Heart right ventricle (tissue), 16 donors: ENCODE data around the gene SLFN12. TPM values are rescaled to one million over a fixed set of nuclear protein-coding genes. Genes with fewer than 3 reads are reported as not detected.
"Not testable (repeated sequence)": the region's sequence is repeated elsewhere in the genome, so short reads cannot be mapped to it uniquely, and the experiment has no call there.

Source experiments
- ATAC-seq, 8 donors: fragments of 200-7000 bp; cut with Tn5 transposase; one replicate each; pipeline ENCODE4 v1.9.1; 2020; ENCODE audit warnings: mild to moderate bottlenecking in 8 of 8, moderate library complexity in 8 of 8, moderate number of reproducible peaks in 1 of 8
- DNase-seq, 2 donors: peaks; one replicate each; pipeline ENCODE4 v3.0.0-alpha.2; 2020
- H3K27ac ChIP-seq, 10 donors: fragments of 200-600 bp; sonication (generic) in 2 of 10; one replicate each; pipeline versions ENCODE4 v1.5.0 to v1.8.0; 2020 to 2022; ENCODE audit warnings: mild to moderate bottlenecking in 3 of 10
- H3K27me3 ChIP-seq, 7 donors: fragments of 200-600 bp; one replicate each; pipeline ENCODE4 v1.8.0; 2021 to 2022; ENCODE audit warnings: mild to moderate bottlenecking in 2 of 7
- H3K36me3 ChIP-seq, 9 donors: fragments of 200-600 bp; sonication (generic) in 1 of 9; one replicate each; pipeline versions ENCODE4 v1.5.0 to v1.8.0; 2020 to 2022; ENCODE audit warnings: mild to moderate bottlenecking in 2 of 9
- H3K4me1 ChIP-seq, 9 donors: fragments of 200-600 bp; sonication (generic) in 1 of 9; one replicate each; pipeline versions ENCODE4 v1.5.0 to v1.8.0; 2020 to 2022; ENCODE audit warnings: mild to moderate bottlenecking in 4 of 9
- H3K4me3 ChIP-seq, 10 donors: fragments of 200-600 bp; sonication (generic) in 2 of 10; one replicate each; pipeline versions ENCODE4 v1.5.0 to v1.8.0; 2020 to 2022; ENCODE audit warnings: mild to moderate bottlenecking in 7 of 10, moderate library complexity in 2 of 10
- H3K9me3 ChIP-seq, 11 donors: fragments of 200-600 bp in 10 of 11; sonication (generic) in 2 of 11; one replicate each; pipeline versions ENCODE4 v1.5.0 to v1.8.0; 2013 to 2022; ENCODE audit warnings: mild to moderate bottlenecking in 2 of 11, control low read depth in 1 of 11, moderate library complexity in 1 of 11
- WGBS, 2 donors: extraction: QIAGEN DNeasy Blood & Tissue Kit; methylation state at CpG; one replicate each; pipeline ENCODE4 v1.1.7; 2013; ENCODE audit warnings: inconsistent platforms in 1 of 2; 5-methylcytosine and 5-hydroxymethylcytosine counted together
- intact Hi-C, 10 donors: fragments of 100-400 bp; cut with DNase I; formaldehyde crosslinking; loops; one replicate each; pipeline versions ENCODE4 v1.11.1 to v1.14.2; 2022
- polyA plus RNA-seq, 2 donors: library from polyadenylated mRNA; stranded (reverse); fragments of 200-250 nt; gene quantifications; one replicate each; pipeline ENCODE4 v1.2.3, GENCODE V29; 2013
- total RNA-seq, 10 donors: library from RNA; stranded (reverse); fragmentation: NEBNext Ultra II Directional in 3 of 10; extraction: Animal tissue kit (Norgen Biotek cat#: 25700) in 3 of 10; gene quantifications; one replicate each; pipeline versions ENCODE4 v1.2.1 to v1.2.4, GENCODE V29; 2021 to 2023
- TF ChIP-seq, protein P1 (sequence below), 9 donors: fragments of 200-600 bp; sonication (generic) in 2 of 9; IDR thresholded peaks; one replicate each; pipeline versions ENCODE4 v1.5.0 to v1.8.0; 2021 to 2022; ENCODE audit warnings: antibody characterized with exemption in 9 of 9, mild to moderate bottlenecking in 5 of 9, moderate library complexity in 1 of 9
- donor health status: Arrhythmogenic right ventricular cardiomyopathy.
- donor health status: ischemic (EF 13 %, LVEDD 7.1; RV severe dilation, severe dysfunction).
- donor health status: healthy with polysubstance abuse.
- donor health status: DM: no; HTN: yes; CAD: no.
- donor health status: DM: no; HTN: no; CAD: no.
- donor health status: ischemic (EF 25% LVEDD 6.9; RV normal size, moderate dysfunction).
- donor health status: ischemic (EF 25% LVEDD 5.7; RV mildly dilated, moderate dysfunction).
- donor health status: healthy.
- donor health status: DM: yes; HTN: yes; CAD: no.
- donor health status: Ischemic cardiomyopathy.
- donor health status: ischemic (EF 35%, LVEDD 5.7; RV mildly dilated, moderate dysfunction).
- donor health status: nonischemic (EF 11% LVEDD 7.7; RV severe dilation, severe dysfunction).
- donor health status: DM: yes; HTN: yes; CAD: no.
- donor health status: PGD.
- donor health status: ischemic (EF 29% LVEDD 5.4; RV normal size, mild dysfunction).
- donor health status: nonischemic (EF 23%, LVEDD 6.1; RV moderate dilation, normal function).

Gene SLFN12
- total and polyA plus RNA-seq, 12 donors: 0.96 to 7.8 (median 3.8) TPM

DNA sequence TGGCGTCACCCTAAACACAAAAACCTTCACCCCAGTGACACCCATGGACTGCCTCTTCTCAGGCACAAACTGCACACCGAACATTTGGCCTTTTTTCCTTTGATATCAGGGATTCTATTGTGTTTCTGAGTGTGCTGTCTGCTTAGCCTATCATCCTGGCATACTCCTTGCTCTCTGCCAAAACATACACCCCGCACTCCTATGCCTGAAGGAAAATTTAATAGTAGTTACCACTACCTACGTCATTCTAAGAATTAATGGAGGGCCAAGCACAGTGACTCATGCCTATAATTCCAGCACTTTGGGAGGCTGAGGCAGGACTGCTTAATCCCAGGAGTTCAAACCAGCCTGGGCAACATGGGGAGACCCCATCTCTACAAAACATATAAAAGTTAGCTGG is 36.2 kb upstream of the SLFN12 start:
- WGBS, 2 donors: 80 to 82% methylated on average over 4 of the region's 4 CpGs
- intact Hi-C loops: no loop called here
- H3K27me3 ChIP-seq: peaks cover 0 to 18% (median 4%) of the 10 kb centered on the region in 7 donors
- ATAC-seq: no peak
- no peak overlapping the region for H3K4me3 ChIP-seq
- no peak for DNase-seq
- peaks cover 0 to 21% (median 0%) of the 10 kb centered on the region in 11 donors for H3K9me3 ChIP-seq
- H3K4me1 ChIP-seq: no peaks in the 10 kb centered on the region
- TF ChIP-seq, protein P1, sequence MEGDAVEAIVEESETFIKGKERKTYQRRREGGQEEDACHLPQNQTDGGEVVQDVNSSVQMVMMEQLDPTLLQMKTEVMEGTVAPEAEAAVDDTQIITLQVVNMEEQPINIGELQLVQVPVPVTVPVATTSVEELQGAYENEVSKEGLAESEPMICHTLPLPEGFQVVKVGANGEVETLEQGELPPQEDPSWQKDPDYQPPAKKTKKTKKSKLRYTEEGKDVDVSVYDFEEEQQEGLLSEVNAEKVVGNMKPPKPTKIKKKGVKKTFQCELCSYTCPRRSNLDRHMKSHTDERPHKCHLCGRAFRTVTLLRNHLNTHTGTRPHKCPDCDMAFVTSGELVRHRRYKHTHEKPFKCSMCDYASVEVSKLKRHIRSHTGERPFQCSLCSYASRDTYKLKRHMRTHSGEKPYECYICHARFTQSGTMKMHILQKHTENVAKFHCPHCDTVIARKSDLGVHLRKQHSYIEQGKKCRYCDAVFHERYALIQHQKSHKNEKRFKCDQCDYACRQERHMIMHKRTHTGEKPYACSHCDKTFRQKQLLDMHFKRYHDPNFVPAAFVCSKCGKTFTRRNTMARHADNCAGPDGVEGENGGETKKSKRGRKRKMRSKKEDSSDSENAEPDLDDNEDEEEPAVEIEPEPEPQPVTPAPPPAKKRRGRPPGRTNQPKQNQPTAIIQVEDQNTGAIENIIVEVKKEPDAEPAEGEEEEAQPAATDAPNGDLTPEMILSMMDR (IDR thresholded peaks at IDR 0.05): no peak
- H3K36me3 ChIP-seq: no peaks in the 10 kb centered on the region
- no peak overlapping the region for H3K27ac ChIP-seq

DNA sequence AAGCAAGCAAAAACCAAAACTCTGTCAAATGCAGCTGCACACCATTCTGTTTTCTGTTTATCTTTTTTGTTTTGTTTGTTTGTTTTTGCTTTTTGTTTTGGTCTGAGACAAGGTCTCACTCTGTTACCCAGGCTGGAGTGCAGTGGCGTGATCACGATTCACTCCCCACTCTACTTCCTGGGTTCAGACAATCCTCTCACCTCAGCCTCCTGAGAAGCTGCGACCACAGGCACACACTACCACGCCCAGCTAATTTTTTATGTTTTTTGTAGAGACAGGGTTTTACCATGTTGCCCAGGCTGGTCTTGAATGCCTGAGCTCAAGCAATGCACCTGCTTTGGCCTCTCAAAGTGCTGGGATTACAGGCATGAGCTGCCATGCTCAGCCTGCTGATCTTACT is 35.5 kb upstream of the SLFN12 start:
- Histone ChIP-seq H3K27me3 (peaks cover 0 to 25% (median 10%) of the 10 kb centered on the region in 7 donors), H3K9me3 (peaks cover 0 to 18% (median 0%) of the 10 kb centered on the region in 11 donors), H3K27ac (no peak overlapping the region), H3K36me3 (no peaks in the 10 kb centered on the region), H3K4me3 (no peak overlapping the region), H3K4me1 (no peaks in the 10 kb centered on the region)
- intact Hi-C loops: no loop called here
- DNase-seq (no peak), ATAC-seq (no peak)
- 85 to 88% methylated on average over 4 of the region's 4 CpGs for WGBS, 2 donors
- TF ChIP-seq, protein P1 (IDR thresholded peaks at IDR 0.05): no peak

DNA sequence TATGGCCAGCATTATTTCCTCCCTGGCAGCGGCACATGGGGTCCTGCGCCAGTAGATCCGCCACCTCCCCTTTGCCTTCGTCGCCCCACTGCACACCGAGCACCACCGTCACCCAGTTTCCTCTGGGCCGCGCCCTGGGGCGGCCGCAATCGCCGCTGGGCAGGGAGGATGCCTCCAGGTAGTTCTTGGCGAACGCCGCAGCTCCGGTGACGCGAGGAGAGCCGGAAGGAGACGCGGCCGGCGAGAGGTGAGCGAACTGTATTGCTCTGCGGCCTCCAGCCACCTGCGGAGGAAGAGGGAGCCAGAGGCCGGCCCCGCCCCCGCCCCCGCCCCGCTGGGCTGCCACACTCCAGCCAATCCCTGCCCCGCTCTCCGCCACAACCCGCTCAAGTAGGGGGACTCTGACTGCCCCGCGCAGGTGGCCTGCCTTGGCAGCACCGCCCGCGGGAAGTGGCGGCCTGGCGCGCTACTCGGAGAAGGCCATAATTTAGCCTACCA is 28.1 kb upstream of the SLFN12 start:
- 5% methylated on average over 44 of the region's 44 CpGs for WGBS, 2 donors
- DNase-seq (peak; percentile 13 to 23), ATAC-seq (peak; percentile 58 to 87 (median 66))
- no peaks in the 10 kb centered on the region for H3K9me3 ChIP-seq
- H3K4me1 ChIP-seq: peaks cover 0 to 11% (median 3%) of the 10 kb centered on the region in 9 donors
- intact Hi-C loops: no loop called here
- H3K36me3 ChIP-seq: no peaks in the 10 kb centered on the region
- H3K27ac ChIP-seq: no peak overlapping the region
- TF ChIP-seq, protein P1 (IDR thresholded peaks at IDR 0.05): no peak
- peak overlapping the region in 9 of 10 donors; percentile 6 to 53 (median 45) for H3K4me3 ChIP-seq
- H3K27me3 ChIP-seq: peaks cover 0 to 62% (median 36%) of the 10 kb centered on the region in 7 donors

DNA sequence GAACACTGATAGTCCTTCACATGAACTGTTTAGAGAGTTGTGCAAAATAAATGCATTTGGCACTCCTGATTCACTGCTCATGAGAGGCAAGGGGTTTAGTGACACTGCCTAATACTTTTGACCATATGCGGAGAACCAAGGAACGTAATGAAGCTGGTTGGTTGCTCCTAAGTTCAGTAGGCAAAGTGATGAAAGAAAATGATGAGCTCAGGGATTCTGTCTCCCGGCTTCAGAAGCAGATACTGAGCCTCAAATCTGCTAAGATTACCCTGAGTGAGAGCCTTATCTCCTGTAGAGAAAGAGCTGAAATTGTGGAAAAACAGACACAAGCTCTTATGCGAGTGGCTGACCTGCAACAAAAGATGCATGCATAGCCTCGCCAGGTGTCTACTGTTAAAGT is 21.7 kb upstream of the SLFN12 start:
- H3K4me3 ChIP-seq, H3K4me1 ChIP-seq, H3K9me3 ChIP-seq, DNase-seq, H3K36me3 ChIP-seq, H3K27ac ChIP-seq, ATAC-seq, intact Hi-C loops: not testable (repeated sequence)
- WGBS, 2 donors: 76 to 80% methylated on average over 5 of the region's 5 CpGs
- peaks cover 0 to 40% (median 17%) of the 10 kb centered on the region in 7 donors for H3K27me3 ChIP-seq

DNA sequence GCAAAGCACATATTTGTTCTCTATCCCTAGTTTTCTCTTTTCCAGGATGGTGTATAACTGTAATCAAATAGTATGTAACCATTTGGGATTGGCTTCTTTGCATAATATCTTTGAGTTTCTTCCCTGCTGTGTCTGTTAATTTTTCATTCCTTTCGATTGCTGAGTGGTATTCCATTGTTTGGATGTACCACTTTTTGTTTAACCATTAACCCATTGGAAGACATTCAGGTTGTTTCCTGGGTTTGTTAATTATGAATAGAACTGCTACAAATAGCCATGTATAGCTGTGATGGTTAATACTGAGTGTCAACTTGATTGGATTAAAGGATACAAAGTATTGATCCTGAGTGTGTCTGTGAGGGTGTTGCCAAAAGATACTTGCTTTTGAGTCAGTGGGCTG is 20.9 kb upstream of the SLFN12 start:
- Histone ChIP-seq H3K9me3 (peaks cover 0 to 5% (median 0%) of the 10 kb centered on the region in 11 donors), H3K27ac (no peak overlapping the region), H3K4me1 (peaks cover 0 to 15% (median 3%) of the 10 kb centered on the region in 9 donors), H3K27me3 (peaks cover 0 to 47% (median 18%) of the 10 kb centered on the region in 7 donors), H3K36me3 (no peaks in the 10 kb centered on the region), H3K4me3 (no peak overlapping the region)
- intact Hi-C loops: no loop called here
- no peak for ATAC-seq
- DNase-seq: no peak
- TF ChIP-seq, protein P1 (IDR thresholded peaks at IDR 0.05): no peak
- WGBS, 2 donors: 59 to 60% methylated on average over 1 of the region's 1 CpG
